Measurements from ENCODE around the gene SBF1.

The SBF1 gene

GRCh38 chr22:50517495-50518260, 42.8 kb upstream of the SBF1 start:
- Histone ChIP-seq H3K9ac (ENCODE audit: low read length in 2 of 2) (no peak overlapping the region), H3K27ac (ENCODE audit: low read length) (no peak overlapping the region), H3K27me3 (ENCODE audit: control insufficient read depth in 1 of 2, insufficient read depth in 2 of 2, low read length in 2 of 2) (no peaks in the 10 kb centered on the region), H3K9me3 (ENCODE audit: control insufficient read depth in 2 of 2, low read length in 2 of 2) (no peaks in the 10 kb centered on the region), H3K4me3 (ENCODE audit: low read length in 2 of 2) (no peak overlapping the region), H3K4me1 (ENCODE audit: control insufficient read depth, insufficient read depth, low read length) (no peaks in the 10 kb centered on the region), H3K36me3 (ENCODE audit: control insufficient read depth in 2 of 2, insufficient read depth in 2 of 2, low read length in 2 of 2) (peaks cover 35 to 48% of the 10 kb centered on the region in 2 donors)

- Histone ChIP-seq H3K9me3 (ENCODE audit: control insufficient read depth in 2 of 2, low read length in 2 of 2) (no peaks in the 10 kb centered on the region), H3K4me1 (ENCODE audit: control insufficient read depth, insufficient read depth, low read length) (no peaks in the 10 kb centered on the region), H3K36me3 (ENCODE audit: control insufficient read depth in 2 of 2, insufficient read depth in 2 of 2, low read length in 2 of 2) (peaks cover 30 to 49% of the 10 kb centered on the region in 2 donors), H3K27ac (ENCODE audit: low read length) (no peak overlapping the region), H3K9ac (ENCODE audit: low read length in 2 of 2) (no peak overlapping the region), H3K4me3 (ENCODE audit: low read length in 2 of 2) (no peak overlapping the region), H3K27me3 (ENCODE audit: control insufficient read depth in 1 of 2, insufficient read depth in 2 of 2, low read length in 2 of 2) (no peaks in the 10 kb centered on the region)
Measured at GRCh38 chr22:50516891-50517290, 42.1 kb upstream of the SBF1 start.

GRCh38 chr22:50516068-50516467, 41.2 kb upstream of the SBF1 start:
- H3K9ac ChIP-seq (ENCODE audit: low read length in 2 of 2) = no peak overlapping the region
- H3K27ac ChIP-seq (ENCODE audit: low read length) = no peak overlapping the region
- H3K4me1 ChIP-seq (ENCODE audit: control insufficient read depth, insufficient read depth, low read length) = no peaks in the 10 kb centered on the region
- H3K27me3 ChIP-seq (ENCODE audit: control insufficient read depth in 1 of 2, insufficient read depth in 2 of 2, low read length in 2 of 2) = no peaks in the 10 kb centered on the region
- no peak overlapping the region for H3K4me3 ChIP-seq (ENCODE audit: low read length in 2 of 2)
- H3K36me3 ChIP-seq (ENCODE audit: control insufficient read depth in 2 of 2, insufficient read depth in 2 of 2, low read length in 2 of 2) = peaks cover 23 to 43% of the 10 kb centered on the region in 2 donors
- H3K9me3 ChIP-seq (ENCODE audit: control insufficient read depth in 2 of 2, low read length in 2 of 2) = no peaks in the 10 kb centered on the region

- Histone ChIP-seq H3K4me3 (ENCODE audit: low read length in 2 of 2) (no peak overlapping the region), H3K9me3 (ENCODE audit: control insufficient read depth in 2 of 2, low read length in 2 of 2) (no peaks in the 10 kb centered on the region), H3K36me3 (ENCODE audit: control insufficient read depth in 2 of 2, insufficient read depth in 2 of 2, low read length in 2 of 2) (peaks cover 11 to 26% of the 10 kb centered on the region in 2 donors), H3K4me1 (ENCODE audit: control insufficient read depth, insufficient read depth, low read length) (peaks cover 8% of the 10 kb centered on the region), H3K27me3 (ENCODE audit: control insufficient read depth in 1 of 2, insufficient read depth in 2 of 2, low read length in 2 of 2) (no peaks in the 10 kb centered on the region), H3K27ac (ENCODE audit: low read length) (no peak overlapping the region), H3K9ac (ENCODE audit: low read length in 2 of 2) (no peak overlapping the region)
Measured at GRCh38 chr22:50513175-50513574, 38.3 kb upstream of the SBF1 start.

- peak overlapping the region; percentile 14 to 65 for H3K9ac ChIP-seq (ENCODE audit: low read length in 2 of 2)
Measured at GRCh38 chr22:50508897-50509296, 34.1 kb upstream of the SBF1 start.

GRCh38 chr22:50507991-50508884, 33.4 kb upstream of the SBF1 start, which contains the start of gene NCAPH2:
TSS of gene NCAPH2 (plus strand) at chr22:50508224. CDS start at chr22:50508338, 114 bp downstream.
- Histone ChIP-seq H3K4me3 (ENCODE audit: low read length in 2 of 2) (peak within 1 kb of the TSS; percentile 93 to 98), H3K36me3 (ENCODE audit: control insufficient read depth in 2 of 2, insufficient read depth in 2 of 2, low read length in 2 of 2) (peaks cover 11 to 16% of the 10 kb centered on the region in 2 donors), H3K4me1 (ENCODE audit: control insufficient read depth, insufficient read depth, low read length) (peaks cover 26% of the 10 kb centered on the region), H3K27ac (ENCODE audit: low read length) (peak within 1 kb of the TSS; percentile 85), H3K27me3 (ENCODE audit: control insufficient read depth in 1 of 2, insufficient read depth in 2 of 2, low read length in 2 of 2) (no peaks in the 10 kb centered on the region), H3K9ac (ENCODE audit: low read length in 2 of 2) (peak within 1 kb of the TSS; percentile 89 to 94), H3K9me3 (ENCODE audit: control insufficient read depth in 2 of 2, low read length in 2 of 2) (no peaks in the 10 kb centered on the region)

More at GRCh38 chr22:50508897-50509296, 34.1 kb upstream of the SBF1 start:
- Histone ChIP-seq H3K36me3 (ENCODE audit: control insufficient read depth in 2 of 2, insufficient read depth in 2 of 2, low read length in 2 of 2) (peaks cover 9 to 16% of the 10 kb centered on the region in 2 donors), H3K27ac (ENCODE audit: low read length) (peak overlapping the region; percentile 85), H3K4me1 (ENCODE audit: control insufficient read depth, insufficient read depth, low read length) (peaks cover 26% of the 10 kb centered on the region), H3K9me3 (ENCODE audit: control insufficient read depth in 2 of 2, low read length in 2 of 2) (no peaks in the 10 kb centered on the region), H3K27me3 (ENCODE audit: control insufficient read depth in 1 of 2, insufficient read depth in 2 of 2, low read length in 2 of 2) (no peaks in the 10 kb centered on the region), H3K4me3 (ENCODE audit: low read length in 2 of 2) (peak overlapping the region; percentile 87 to 93)

GRCh38 chr22:50507421-50507990, 32.7 kb upstream of the SBF1 start, which contains the start of gene LMF2:
TSS of gene LMF2 (minus strand) at chr22:50507702. CDS start at chr22:50507675, 27 bp downstream.
- peaks cover 18% of the 10 kb centered on the region in 2 donors for H3K36me3 ChIP-seq (ENCODE audit: control insufficient read depth in 2 of 2, insufficient read depth in 2 of 2, low read length in 2 of 2)
- peaks cover 26% of the 10 kb centered on the region for H3K4me1 ChIP-seq (ENCODE audit: control insufficient read depth, insufficient read depth, low read length)
- H3K27ac ChIP-seq (ENCODE audit: low read length) = peak within 1 kb of the TSS; percentile 85
- no peaks in the 10 kb centered on the region for H3K27me3 ChIP-seq (ENCODE audit: control insufficient read depth in 1 of 2, insufficient read depth in 2 of 2, low read length in 2 of 2)
- H3K4me3 ChIP-seq (ENCODE audit: low read length in 2 of 2) = peak within 1 kb of the TSS; percentile 93 to 98
- H3K9ac ChIP-seq (ENCODE audit: low read length in 2 of 2) = peak within 1 kb of the TSS; percentile 89 to 94
- no peaks in the 10 kb centered on the region for H3K9me3 ChIP-seq (ENCODE audit: control insufficient read depth in 2 of 2, low read length in 2 of 2)

GRCh38 chr22:50506611-50507420, 32.0 kb upstream of the SBF1 start:
- Histone ChIP-seq H3K4me3 (ENCODE audit: low read length in 2 of 2) (peak overlapping the region; percentile 86 to 98), H3K9me3 (ENCODE audit: control insufficient read depth in 2 of 2, low read length in 2 of 2) (no peaks in the 10 kb centered on the region), H3K27ac (ENCODE audit: low read length) (peak overlapping the region; percentile 83), H3K4me1 (ENCODE audit: control insufficient read depth, insufficient read depth, low read length) (peaks cover 26% of the 10 kb centered on the region), H3K36me3 (ENCODE audit: control insufficient read depth in 2 of 2, insufficient read depth in 2 of 2, low read length in 2 of 2) (peaks cover 14 to 22% of the 10 kb centered on the region in 2 donors), H3K9ac (ENCODE audit: low read length in 2 of 2) (peak overlapping the region; percentile 89 to 94), H3K27me3 (ENCODE audit: control insufficient read depth in 1 of 2, insufficient read depth in 2 of 2, low read length in 2 of 2) (no peaks in the 10 kb centered on the region)

GRCh38 chr22:50505776-50506610, 31.2 kb upstream of the SBF1 start:
- H3K9me3 ChIP-seq (ENCODE audit: control insufficient read depth in 2 of 2, low read length in 2 of 2) = no peaks in the 10 kb centered on the region
- H3K27me3 ChIP-seq (ENCODE audit: control insufficient read depth in 1 of 2, insufficient read depth in 2 of 2, low read length in 2 of 2) = no peaks in the 10 kb centered on the region
- H3K4me1 ChIP-seq (ENCODE audit: control insufficient read depth, insufficient read depth, low read length) = peaks cover 26% of the 10 kb centered on the region
- peaks cover 14 to 22% of the 10 kb centered on the region in 2 donors for H3K36me3 ChIP-seq (ENCODE audit: control insufficient read depth in 2 of 2, insufficient read depth in 2 of 2, low read length in 2 of 2)
- no peak overlapping the region for H3K27ac ChIP-seq (ENCODE audit: low read length)
- peak overlapping the region in 1 of 2 donors; percentile 89 for H3K9ac ChIP-seq (ENCODE audit: low read length in 2 of 2)
- peak overlapping the region; percentile 86 to 98 for H3K4me3 ChIP-seq (ENCODE audit: low read length in 2 of 2)

Data from stomach smooth muscle (tissue), 2 donors.